ENCODE data around the gene SLC34A1. TPM values are rescaled to one million over a fixed set of nuclear protein-coding genes. Genes with fewer than 3 reads are reported as not detected.
A peak's percentile ranks its signal among the peaks of the same experiment; 100 is the strongest.

Gene SLC34A1
- total RNA-seq, 3 donors from 2014 or later: not detected

DNA sequence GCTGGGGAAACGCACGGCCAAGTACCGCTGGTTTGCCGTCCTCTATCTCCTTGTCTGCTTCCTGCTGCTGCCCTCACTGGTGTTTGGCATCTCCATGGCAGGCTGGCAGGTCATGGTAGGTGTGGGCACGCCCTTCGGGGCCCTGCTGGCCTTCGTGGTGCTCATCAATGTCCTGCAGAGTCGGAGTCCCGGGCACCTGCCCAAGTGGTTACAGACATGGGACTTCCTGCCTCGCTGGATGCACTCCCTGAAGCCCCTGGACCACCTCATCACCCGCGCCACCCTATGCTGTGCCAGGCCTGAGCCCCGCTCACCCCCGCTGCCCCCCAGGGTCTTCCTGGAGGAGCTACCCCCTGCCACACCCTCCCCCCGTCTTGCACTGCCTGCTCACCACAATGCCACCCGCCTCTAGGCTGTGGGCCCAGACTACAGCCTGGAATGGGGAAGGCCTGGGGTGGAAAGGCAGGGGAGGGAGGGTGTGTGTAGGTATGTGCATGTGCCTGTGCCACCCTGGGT lies 13.7 kb downstream of the SLC34A1 start:
- no peaks in the 10 kb centered on the region for H3K9me3 ChIP-seq
- TF ChIP-seq, protein P1, sequence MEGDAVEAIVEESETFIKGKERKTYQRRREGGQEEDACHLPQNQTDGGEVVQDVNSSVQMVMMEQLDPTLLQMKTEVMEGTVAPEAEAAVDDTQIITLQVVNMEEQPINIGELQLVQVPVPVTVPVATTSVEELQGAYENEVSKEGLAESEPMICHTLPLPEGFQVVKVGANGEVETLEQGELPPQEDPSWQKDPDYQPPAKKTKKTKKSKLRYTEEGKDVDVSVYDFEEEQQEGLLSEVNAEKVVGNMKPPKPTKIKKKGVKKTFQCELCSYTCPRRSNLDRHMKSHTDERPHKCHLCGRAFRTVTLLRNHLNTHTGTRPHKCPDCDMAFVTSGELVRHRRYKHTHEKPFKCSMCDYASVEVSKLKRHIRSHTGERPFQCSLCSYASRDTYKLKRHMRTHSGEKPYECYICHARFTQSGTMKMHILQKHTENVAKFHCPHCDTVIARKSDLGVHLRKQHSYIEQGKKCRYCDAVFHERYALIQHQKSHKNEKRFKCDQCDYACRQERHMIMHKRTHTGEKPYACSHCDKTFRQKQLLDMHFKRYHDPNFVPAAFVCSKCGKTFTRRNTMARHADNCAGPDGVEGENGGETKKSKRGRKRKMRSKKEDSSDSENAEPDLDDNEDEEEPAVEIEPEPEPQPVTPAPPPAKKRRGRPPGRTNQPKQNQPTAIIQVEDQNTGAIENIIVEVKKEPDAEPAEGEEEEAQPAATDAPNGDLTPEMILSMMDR (IDR thresholded peaks at IDR 0.05): no peak
- H3K36me3 ChIP-seq (ENCODE audit: low read depth): no peaks in the 10 kb centered on the region
- DNase-seq (no peak), ATAC-seq (no peak)
- H3K4me1 ChIP-seq (ENCODE audit: low read depth): peaks cover 16% of the 10 kb centered on the region
- no peak overlapping the region for H3K4me3 ChIP-seq
- intact Hi-C loops (cut with DNase I, micrococcal nuclease): no loop called here

GRCh38 chr5:177399997-177400868 lies 16.0 kb downstream of the SLC34A1 start, which contains the start of gene PFN3:
Gene PFN3 (minus strand): TSS chr5:177400661. CDS start chr5:177400576, 85 bp downstream.
- DNase-seq: peak; percentile 78 to 87 (median 86)
- Histone ChIP-seq H3K4me1 (ENCODE audit: low read depth) (peaks cover 35% of the 10 kb centered on the region), H3K4me3 (no peak within 1 kb of the TSS), H3K36me3 (ENCODE audit: low read depth) (no peaks in the 10 kb centered on the region), H3K9me3 (no peaks in the 10 kb centered on the region)
- peak; percentile 28 for ATAC-seq
- TF ChIP-seq, protein P1 (IDR thresholded peaks at IDR 0.05): no peak
- intact Hi-C loops (cut with DNase I, micrococcal nuclease): no loop called here

DNA sequence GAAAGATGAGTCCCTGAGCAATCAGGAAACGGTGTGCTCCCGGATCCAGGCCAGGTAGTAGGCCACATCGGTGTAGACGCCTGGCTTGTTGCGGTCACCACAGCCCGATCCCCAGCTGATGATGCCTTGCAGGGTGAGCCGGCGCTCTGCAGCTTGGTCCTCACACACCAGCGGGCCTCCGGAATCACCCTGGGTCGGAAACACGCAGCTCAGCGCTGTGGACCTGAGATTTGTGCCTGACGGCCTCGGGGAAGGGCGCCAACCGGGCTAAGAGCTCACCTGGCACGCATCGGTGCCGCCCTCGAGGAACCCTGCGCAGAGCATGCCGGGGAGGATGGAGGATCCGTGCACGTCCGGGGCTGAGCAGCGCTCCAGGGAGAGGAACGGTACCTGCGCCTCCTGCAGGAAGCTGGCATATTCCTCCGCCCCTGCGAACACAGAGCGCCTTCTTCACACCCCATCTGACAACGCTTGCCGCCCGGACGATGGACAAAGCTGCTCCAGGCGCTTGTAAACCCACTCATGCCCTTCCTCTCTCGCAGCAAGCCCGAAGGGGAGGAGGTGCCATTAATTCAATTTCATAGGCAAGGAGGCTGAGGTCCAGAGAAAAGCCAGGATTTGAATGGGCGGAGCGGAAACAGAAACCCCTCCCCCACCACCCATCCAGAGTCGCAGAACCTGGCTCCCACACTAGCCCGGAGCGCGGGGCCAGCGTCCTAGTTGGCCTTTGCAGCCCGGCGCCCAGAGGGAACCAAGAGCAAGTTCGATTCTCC lies 18.2 kb downstream of the SLC34A1 start:
- TF ChIP-seq, protein P1 (IDR thresholded peaks at IDR 0.05): peak; percentile 50
- Histone ChIP-seq H3K4me1 (ENCODE audit: low read depth) (peaks cover 35% of the 10 kb centered on the region), H3K9me3 (no peaks in the 10 kb centered on the region), H3K4me3 (no peak overlapping the region), H3K36me3 (ENCODE audit: low read depth) (no peaks in the 10 kb centered on the region)
- intact Hi-C loops (cut with DNase I, micrococcal nuclease): no loop called here
- ATAC-seq (peak; percentile 72), DNase-seq (peak; percentile 87 to 90 (median 90))

DNA sequence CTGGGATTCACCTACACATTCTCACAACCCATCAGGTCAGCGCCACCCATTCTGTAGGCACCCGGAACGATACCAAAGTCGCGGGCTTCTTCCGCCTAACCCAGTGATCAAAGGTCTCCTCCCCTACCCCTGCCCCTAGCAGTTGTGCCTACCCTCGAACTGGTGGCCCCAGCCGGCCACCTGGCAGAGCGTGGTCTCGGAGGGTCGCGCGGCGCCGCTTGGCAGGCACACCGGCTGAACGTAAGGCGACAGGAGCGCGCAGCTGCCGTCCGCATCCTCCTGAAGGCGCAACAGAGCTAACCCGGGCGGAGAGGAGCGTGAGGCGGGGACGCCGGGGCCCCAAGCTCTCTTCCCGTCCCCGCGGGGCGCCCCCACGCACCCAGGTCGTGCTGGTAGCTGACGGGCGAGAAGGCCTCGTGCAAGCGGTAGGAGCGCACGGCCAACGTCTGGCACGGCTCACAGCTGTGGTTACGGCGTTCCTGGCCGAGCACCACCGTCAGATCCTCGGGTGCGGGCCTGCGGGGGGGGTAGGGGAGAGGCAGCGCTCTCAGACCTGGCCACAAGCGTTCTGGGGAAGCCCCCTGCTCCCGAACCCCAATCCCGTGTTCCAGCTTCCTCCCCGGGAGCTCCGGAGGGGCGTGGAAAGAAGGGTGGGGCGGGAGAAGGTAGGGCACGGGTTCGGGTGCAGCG lies 19.0 kb downstream of the SLC34A1 start:
- peak; percentile 53 to 82 (median 74) for DNase-seq
- TF ChIP-seq, protein P1 (IDR thresholded peaks at IDR 0.05): no peak
- peak overlapping the region; percentile 3 for H3K4me3 ChIP-seq
- peak; percentile 41 for ATAC-seq
- intact Hi-C loops (cut with DNase I, micrococcal nuclease): no loop called here
- no peaks in the 10 kb centered on the region for H3K36me3 ChIP-seq (ENCODE audit: low read depth)
- H3K4me1 ChIP-seq (ENCODE audit: low read depth): peaks cover 35% of the 10 kb centered on the region
- no peaks in the 10 kb centered on the region for H3K9me3 ChIP-seq

Measured in mucosa of descending colon (tissue), 3 donors.